ENCODE data around the gene SLC34A1.
"Not testable (repeated sequence)": the region's sequence is repeated elsewhere in the genome, so short reads cannot be mapped to it uniquely, and the experiment has no call there.

The SLC34A1 gene, protein sequence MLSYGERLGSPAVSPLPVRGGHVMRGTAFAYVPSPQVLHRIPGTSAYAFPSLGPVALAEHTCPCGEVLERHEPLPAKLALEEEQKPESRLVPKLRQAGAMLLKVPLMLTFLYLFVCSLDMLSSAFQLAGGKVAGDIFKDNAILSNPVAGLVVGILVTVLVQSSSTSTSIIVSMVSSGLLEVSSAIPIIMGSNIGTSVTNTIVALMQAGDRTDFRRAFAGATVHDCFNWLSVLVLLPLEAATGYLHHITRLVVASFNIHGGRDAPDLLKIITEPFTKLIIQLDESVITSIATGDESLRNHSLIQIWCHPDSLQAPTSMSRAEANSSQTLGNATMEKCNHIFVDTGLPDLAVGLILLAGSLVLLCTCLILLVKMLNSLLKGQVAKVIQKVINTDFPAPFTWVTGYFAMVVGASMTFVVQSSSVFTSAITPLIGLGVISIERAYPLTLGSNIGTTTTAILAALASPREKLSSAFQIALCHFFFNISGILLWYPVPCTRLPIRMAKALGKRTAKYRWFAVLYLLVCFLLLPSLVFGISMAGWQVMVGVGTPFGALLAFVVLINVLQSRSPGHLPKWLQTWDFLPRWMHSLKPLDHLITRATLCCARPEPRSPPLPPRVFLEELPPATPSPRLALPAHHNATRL

DNA sequence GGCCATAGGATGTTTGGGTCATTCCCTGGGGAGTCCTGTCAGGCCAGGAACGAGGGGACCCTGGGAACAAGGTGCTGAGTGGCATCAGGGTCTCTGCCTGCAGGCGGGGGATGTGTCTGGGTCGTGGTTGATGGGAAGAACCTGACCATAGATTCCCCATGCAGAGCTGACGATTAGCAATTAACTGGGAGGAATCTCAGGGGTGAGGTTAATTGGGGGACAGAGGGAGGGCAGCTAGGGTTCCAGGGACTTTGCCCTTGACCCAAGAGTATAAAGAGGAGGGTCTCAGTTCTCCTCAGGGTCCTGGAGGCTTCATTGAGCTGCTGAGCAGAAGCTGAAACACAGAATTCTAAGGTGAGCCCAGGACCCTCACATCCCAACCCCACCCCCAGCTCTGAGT, at the start of gene SLC34A1:
Gene SLC34A1, plus strand, starts transcription at position 301 of the 400 bp plus-strand sequence. CDS start 1,308 bp downstream, outside the sequence.
- DNase-seq: no peak

DNA sequence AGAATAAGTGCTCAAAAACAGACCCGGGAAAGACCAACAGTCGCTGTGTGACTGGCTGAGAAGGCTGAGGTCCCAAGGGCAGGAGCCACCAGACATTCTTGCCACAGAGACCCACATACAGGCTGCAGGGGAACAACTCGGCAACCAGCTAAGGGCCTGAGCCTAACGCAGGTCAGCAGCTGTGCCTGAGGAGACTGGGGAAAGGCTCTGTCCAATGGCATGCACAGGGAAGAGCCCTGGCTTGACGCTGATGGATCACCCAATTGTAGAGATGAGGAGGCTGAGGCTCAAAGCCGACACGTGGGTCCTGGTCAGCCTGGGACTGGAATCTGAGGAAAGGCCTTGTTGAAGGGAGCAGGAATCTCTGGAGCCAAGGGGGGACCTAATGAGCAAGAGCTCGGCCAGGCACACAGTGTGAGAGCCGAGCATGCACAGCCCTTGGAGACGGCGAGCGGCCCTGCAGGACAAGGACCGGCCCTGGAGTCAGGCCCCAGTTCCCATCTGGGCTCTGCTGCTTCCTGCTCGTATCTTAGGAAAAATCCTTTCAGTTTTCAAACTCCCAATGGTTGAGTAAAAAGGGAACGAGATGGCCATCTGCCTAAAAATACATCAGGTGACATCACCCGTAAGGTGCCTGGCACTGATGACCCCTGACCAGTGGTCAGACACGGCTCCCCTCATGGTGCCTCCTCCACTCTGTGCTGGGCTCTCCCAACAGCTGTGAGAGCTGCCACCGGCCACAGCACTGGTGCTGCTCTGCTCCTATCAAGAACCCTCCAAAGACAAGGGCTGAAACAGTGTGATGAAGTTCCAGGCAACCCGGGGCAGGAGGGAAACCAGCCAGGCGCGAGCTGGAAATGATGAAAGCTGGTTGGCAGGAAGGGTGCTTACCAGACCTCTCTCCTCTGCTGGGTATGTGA, 49.2 kb upstream of the SLC34A1 start:
- DNase-seq: no peak

DNA sequence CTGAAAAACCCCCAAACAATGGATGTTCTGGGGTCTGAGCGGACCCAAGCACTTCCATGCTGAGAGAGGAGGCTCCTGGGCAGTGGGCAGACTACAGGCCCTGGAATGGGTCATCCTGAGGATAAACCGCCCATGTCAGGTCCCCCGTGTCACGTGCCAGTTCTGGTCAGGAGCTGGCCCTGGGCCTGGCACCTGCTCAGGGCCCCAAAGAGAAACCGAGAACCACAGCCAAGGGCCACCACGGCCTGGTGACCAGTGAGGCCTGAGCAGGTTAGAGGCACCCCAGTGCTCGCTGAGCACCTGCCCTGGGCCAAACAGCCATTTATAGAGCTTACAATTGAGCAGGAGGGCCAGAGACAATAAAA, 48.6 kb upstream of the SLC34A1 start:
- no peak for DNase-seq

DNA sequence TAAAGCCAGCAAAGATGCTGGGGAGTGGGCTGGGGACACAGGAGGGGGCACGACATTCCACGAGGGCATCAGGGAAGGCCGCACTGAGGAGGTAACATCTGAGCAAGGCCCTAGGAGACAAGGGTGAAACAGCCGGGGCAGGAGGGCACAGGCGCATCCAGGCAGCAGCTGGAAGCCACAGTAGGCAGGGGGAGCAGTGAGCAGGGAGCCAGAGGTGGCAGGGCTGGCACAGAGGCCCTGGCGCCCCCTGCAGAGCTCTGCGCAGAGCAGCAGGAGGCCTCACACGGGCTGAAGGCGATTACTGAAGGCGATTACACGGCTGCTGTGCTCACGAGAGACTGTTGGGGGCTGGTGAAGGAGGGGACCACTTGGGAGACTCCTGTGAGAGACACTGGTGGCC, 48.1 kb upstream of the SLC34A1 start:
- DNase-seq: peak; percentile 70 to 83 (median 73)

- DNase-seq: no peak
Measured at GRCh38 chr5:177336603-177337494, 47.4 kb upstream of the SLC34A1 start.

DNA sequence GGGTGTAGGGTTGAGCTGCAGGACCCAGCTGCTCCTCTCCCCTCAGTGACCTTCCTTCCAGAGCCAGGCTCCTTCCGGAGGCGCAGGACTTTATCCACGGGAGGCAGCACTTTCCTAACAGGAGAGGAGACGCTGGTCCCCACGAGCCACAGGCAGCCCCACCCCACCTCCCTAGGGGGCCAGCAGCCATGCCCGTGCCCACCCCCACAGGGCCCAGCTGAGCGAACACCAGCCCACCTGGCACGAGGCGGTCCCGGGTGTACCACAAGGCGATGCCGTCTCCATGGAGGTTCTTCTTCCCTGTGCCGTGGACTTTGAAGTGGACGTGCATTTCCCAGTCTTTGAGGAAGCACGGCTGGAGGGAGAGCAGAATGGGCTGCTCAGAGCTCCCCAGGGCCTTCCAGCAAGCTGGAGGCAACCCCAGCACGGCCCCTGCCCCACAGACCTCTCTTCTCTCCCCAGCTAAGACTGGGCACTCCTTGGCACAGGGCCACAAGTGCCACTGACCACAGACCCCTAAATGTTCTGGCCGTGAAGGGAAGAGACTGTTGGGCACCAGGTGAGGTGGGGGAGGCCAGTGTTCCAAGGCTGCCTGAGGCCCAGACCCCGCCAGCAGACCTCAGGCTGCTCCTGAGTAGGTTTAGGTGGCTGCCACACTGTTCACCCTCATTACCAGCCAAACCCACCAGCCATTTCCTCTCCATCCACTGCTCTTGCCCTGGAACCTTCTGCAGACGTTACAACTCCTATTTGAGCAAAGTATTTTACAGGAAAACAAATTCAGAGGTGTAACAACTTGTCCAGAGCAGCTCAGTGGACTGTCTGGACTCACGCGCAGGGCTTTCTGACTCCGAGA, 45.8 kb upstream of the SLC34A1 start:
- no peak for DNase-seq

- DNase-seq: no peak
Measured at GRCh38 chr5:177339107-177339638, 45.1 kb upstream of the SLC34A1 start.

DNA sequence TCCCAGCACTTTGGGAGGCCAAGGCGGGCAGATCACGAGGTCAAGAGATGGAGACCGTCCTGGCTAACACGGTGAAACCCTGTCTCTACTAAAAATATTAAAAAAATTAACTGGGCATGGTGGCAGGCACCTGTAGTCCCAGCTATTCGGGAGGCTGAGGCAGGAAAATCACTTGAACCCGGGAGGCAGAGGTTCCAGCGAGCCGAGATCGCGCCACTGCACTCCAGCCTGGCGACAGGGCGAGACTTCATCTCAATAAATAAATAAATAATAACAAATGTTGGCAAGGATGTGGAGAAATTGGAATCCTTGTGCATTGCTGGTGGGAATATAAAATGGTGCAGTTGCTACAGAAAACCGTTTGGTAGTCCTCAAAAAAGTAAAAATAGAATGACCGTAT, 41.2 kb upstream of the SLC34A1 start:
- not testable (repeated sequence) for DNase-seq

DNA sequence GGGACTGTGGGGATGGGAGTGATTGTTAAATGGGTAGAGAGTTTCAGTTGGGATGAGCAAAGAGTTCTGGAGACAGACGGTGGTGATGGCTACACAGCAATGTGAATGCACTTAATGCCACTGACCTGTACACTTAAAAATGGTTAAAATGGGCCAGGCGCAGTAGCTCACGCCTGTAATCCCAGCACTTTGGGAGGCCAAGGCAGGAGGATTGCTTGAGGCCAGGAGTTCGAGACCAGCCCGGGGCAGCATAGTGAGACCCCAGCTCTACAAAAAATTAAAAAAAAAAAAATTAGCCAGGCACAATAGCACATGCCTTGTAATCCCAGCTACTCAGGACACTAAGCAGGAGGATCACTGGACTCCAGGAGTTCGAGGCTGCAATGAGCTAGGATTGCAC, 40.5 kb upstream of the SLC34A1 start:
- no peak for DNase-seq

- DNase-seq: no peak
Measured at GRCh38 chr5:177344891-177345290, 39.3 kb upstream of the SLC34A1 start.

DNA sequence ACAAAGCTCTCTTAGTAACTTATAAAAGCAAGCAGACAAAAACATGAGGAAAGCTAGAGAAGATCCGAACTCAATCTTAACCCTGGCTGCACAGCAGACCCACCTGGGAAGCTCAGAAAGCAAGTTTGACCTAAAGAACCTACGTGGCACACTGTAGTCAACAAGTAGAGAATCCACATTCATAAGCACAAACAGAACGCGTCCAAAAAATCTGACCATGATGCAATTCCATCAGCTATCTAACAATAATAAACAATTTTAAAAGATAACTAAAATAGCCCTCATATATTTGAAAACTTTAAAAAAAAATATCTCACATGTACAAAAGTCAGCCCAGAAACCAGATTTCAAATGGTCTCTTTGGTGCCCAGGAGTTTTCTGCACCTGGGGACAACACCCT, 37.4 kb upstream of the SLC34A1 start:
- no peak for DNase-seq

DNA sequence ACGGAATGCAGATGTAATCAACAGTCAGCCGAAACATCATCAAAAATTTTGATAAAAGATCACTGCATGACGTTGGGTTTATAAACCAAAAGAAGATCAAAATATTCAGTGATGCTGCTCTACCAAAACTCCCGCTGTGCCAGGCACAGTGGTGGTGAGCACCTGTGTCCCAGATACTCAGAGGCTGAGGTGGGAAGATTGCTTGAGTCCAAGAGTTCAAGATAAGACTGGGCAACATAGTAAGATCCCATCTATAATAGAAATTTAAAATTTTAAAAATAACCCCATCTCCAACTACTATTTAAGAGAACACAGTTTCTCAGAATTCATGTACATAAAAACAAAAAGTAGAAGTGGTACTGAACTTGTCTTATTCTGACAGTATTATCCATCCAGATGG, 36.5 kb upstream of the SLC34A1 start:
- DNase-seq: no peak

- no peak for DNase-seq
Measured at GRCh38 chr5:177349362-177349647, 34.9 kb upstream of the SLC34A1 start.

GRCh38 chr5:177349762-177350161, 34.5 kb upstream of the SLC34A1 start:
- DNase-seq: no peak

GRCh38 chr5:177350776-177351391, 33.4 kb upstream of the SLC34A1 start:
- DNase-seq: no peak

DNA sequence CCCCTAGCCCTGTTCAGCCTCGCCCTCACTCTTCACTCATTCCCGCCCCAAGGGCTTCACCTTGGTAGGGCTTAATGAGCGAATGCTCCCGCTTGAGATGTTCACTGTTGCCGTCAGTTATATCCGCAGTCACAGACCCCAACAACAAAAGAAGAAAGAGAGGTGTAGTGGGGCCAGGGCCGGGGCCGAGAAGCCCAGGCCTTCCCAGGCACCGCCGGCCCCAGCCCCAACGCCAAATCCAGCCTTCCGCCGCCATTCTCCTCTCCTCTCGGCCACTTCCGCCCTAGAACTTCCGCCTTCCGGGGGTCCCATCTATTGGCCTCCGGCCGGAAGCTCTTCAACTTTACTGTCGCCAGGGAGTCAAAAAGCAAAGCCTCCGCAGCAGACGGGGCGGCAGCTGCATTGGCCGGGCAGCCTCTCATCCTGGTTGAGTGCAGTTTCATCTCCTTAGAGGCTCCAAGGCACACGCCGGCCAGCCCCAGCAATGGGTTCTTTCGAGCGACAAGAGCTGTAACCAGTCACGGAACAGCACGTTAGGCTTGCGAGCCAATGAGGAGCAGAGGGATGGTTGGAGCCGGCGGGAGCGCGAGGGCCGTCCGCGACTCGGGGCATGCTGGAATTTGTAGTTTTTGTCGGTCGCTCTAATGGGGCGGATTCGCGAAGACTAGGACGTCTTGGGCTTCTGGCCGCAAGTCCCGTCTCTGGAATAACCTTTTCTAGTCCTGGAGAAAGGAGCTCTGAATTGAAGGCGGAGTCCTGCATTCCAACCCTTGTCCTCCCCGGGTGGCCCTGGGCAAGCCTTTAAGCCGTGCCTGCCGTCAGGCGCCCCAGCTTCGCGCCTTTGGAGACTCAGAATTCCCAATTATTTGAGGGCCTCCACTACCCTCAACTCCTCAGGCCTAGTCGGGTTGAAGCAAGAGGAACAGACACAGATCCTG, 32.6 kb upstream of the SLC34A1 start, which contains the start of gene LMAN2:
Gene LMAN2, minus strand, starts transcription at position 277 of the 938 bp plus-strand sequence. Its CDS starts 21 bp downstream, at position 256.
- peak; percentile 95 to 96 (median 96) for DNase-seq

DNA sequence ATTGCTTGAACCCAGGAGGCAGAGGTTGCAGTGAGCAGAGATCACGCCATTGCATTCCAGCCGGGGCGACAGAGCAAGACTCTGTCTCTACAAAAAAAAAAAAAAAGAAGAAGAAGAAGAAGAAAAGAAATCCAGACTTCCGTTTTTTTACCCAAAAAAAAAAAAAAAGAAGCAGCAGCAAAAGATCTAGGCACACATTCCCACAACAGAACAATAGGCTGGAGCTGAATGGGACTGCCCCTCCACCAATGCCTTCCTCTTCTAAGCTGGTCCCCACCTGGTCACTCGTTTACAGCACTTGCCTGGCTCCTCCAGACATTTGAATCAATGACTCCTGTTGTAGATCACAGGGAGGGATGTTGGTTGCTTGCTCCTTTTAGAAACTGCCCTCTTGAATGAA, 31.1 kb upstream of the SLC34A1 start:
- peak; percentile 46 to 70 (median 60) for DNase-seq

DNA sequence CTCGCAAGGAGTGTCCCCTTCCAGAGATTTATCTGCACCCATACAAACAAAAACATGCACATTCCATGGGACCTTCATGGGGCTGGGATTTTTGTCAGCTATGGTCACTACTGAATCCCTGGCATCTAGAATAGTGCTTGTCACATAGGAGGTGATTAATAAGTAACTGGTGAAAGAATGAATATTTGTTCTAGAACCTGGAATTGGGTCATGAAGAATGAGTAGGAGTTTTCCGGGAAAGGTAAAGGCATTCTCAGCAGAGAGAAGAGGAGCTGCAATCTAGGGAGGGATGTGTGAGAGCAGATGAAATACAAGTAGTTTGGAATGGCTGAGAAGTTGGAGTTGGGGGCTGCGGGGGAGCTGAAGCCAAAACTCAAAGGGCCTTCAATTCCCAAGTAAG, 30.0 kb upstream of the SLC34A1 start:
- DNase-seq: no peak

- peak; percentile 67 to 75 (median 67) for DNase-seq
Measured at GRCh38 chr5:177354711-177355110, 29.5 kb upstream of the SLC34A1 start.
